ENCODE data around the gene PACS1.

- TF ChIP-seq EZH2 (IDR thresholded peaks at IDR 0.05; ENCODE audit: borderline replicate concordance, low read length) (no peak), CTCF (IDR thresholded peaks at IDR 0.05; ENCODE audit: low read length) (no peak)
These were observed 102.1 kb downstream of the PACS1 start for GRCh38 chr11:66172146-66172545.

Measured in OCI-LY1 (cell line).